Choroid plexus epithelial cell (primary cell): ENCODE results near the gene E4F1.

Experiments used
- DNase-seq: peaks from one replicate; pipeline ENCODE4 v3.0.0-alpha.2; 2010; ENCODE audit warnings: low read depth
- H3K4me3 ChIP-seq: 2 replicates; pipeline ENCODE4 v1.5.1; 2011; ENCODE audit warnings: low read depth, mild to moderate bottlenecking, control low read depth, low read length, moderate library complexity
- TF ChIP-seq, protein P1 (sequence below): conservative IDR thresholded peaks from 2 replicates; pipeline ENCODE4 v1.5.1; 2011; ENCODE audit warnings: low read depth, mild to moderate bottlenecking, control low read depth, inconsistent platforms, low read length, moderate library complexity

The E4F1 gene

GRCh38 chr16:2235234-2235651 lies 11.9 kb downstream of the E4F1 start:
- no peak overlapping the region for H3K4me3 ChIP-seq
- no peak for DNase-seq
- TF ChIP-seq, protein P1, sequence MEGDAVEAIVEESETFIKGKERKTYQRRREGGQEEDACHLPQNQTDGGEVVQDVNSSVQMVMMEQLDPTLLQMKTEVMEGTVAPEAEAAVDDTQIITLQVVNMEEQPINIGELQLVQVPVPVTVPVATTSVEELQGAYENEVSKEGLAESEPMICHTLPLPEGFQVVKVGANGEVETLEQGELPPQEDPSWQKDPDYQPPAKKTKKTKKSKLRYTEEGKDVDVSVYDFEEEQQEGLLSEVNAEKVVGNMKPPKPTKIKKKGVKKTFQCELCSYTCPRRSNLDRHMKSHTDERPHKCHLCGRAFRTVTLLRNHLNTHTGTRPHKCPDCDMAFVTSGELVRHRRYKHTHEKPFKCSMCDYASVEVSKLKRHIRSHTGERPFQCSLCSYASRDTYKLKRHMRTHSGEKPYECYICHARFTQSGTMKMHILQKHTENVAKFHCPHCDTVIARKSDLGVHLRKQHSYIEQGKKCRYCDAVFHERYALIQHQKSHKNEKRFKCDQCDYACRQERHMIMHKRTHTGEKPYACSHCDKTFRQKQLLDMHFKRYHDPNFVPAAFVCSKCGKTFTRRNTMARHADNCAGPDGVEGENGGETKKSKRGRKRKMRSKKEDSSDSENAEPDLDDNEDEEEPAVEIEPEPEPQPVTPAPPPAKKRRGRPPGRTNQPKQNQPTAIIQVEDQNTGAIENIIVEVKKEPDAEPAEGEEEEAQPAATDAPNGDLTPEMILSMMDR: no peak

GRCh38 chr16:2235695-2236336 lies 12.4 kb downstream of the E4F1 start:
- no peak overlapping the region for H3K4me3 ChIP-seq
- TF ChIP-seq, protein P1: no peak
- no peak for DNase-seq

DNA sequence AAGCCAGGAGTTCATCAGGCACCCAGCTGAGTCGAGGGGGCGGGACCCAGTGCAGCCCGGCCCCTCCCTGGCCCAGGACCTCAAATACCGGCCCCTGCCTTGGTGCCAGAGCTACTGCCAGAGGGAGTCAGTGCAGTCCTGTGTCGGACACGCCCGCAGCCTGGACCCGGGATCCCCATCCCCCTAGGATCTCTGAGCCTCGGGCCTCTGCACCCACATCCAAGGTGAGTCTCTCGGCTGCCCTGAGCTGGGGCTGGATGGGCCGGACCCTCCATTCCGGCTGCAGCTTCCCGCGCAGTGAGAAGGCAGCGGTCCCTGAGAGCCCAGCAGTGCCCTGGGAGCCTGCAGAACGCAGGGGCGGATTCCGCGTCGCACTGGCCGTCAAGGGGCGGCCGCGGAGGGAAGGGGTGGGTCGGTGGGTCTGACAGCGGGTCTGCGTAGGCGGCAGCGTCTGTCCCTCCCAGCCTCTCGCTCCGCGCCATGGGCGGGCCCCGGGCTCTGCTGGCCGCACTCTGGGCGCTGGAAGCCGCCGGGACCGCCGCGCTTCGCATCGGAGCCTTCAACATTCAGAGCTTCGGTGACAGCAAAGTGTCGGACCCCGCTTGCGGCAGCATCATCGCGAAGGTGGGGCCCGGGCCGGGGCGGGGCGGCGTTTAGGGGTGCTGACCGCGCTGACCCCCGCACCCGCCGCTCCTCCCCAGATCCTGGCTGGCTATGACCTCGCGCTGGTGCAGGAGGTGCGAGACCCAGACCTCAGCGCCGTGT lies 13.1 kb downstream of the E4F1 start, which contains the start of gene DNASE1L2:
TSS of gene DNASE1L2 (plus strand) at position 108 of the 765 bp plus-strand sequence. CDS start at position 481, 373 bp downstream.
- TF ChIP-seq, protein P1: no peak
- peak; percentile 28 for DNase-seq
- H3K4me3 ChIP-seq: peak within 1 kb of the TSS; percentile 26

DNA sequence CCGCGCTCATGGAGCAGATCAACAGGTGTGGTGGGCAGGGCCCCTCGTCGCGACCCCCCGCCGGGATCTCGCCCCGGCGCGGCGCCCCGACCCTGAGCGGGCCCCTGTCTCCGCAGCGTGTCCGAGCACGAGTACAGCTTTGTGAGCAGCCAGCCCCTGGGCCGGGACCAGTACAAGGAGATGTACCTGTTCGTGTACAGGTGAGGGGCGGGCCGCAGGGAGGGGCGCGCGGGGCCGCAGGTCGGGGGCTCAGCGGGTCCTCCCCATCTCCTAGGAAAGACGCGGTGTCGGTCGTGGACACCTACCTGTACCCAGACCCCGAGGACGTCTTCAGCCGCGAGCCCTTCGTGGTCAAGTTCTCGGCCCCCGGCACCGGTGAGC lies 13.7 kb downstream of the E4F1 start:
- TF ChIP-seq, protein P1: no peak
- no peak for DNase-seq
- H3K4me3 ChIP-seq: peak overlapping the region; percentile 26

- DNase-seq: no peak
- TF ChIP-seq, protein P1: no peak
- H3K4me3 ChIP-seq: no peak overlapping the region
Observed at GRCh38 chr16:2237493-2238149, 14.2 kb downstream of the E4F1 start.

DNA sequence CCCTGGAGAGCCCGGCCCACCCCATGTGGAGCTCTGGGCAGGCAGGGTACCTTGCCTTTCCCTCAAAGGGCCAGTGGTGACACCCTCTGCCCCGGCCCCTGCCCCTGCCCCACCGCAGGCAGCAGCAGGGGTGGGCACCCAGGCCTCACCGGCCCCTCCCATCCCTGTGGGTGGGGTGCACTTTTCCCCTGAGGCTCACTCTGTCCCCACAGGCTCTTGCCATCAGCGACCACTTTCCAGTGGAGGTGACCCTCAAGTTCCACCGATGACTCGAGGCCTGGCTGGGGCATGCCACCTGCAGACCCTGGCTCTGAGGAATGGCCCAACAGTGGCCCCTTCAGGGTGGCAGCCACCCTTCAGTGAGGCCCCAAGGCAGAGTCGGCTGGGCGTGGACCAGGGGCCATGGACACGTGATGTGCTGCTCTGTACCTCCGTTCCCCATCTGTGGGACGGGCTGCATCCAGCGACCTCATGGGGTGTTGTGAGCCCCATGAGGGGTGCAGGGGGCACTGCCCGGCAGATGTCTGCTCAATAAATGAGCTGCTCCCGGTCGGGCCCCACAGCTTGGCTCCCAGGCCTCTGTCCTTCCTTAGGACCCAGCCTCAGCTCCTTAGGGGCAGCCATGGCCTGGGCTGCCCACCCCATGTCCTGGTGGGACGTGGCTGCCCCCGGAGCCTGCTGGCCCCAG lies 14.9 kb downstream of the E4F1 start:
- DNase-seq: no peak
- H3K4me3 ChIP-seq: no peak overlapping the region
- TF ChIP-seq, protein P1: no peak
